IPS-NIHi7 (cell line): ENCODE measurements around the gene PRKCA.

Experiments used
- DNase-seq: peaks from one replicate; pipeline ENCODE4 v3.0.0; 2012; ENCODE audit warnings: mixed read lengths; ENCODE audit errors: extremely low spot score

The PRKCA gene

GRCh38 chr17:66803474-66803951 is 501.1 kb downstream of the PRKCA start:
- peak; percentile 66 for DNase-seq

GRCh38 chr17:66805567-66805966 is 503.2 kb downstream of the PRKCA start:
- no peak for DNase-seq

- no peak for DNase-seq
These were observed 504.8 kb downstream of the PRKCA start for GRCh38 chr17:66807182-66807581.

- no peak for DNase-seq
These were observed 507.0 kb downstream of the PRKCA start for GRCh38 chr17:66809408-66809807.

GRCh38 chr17:66810951-66811682 is 508.7 kb downstream of the PRKCA start:
- no peak for DNase-seq

GRCh38 chr17:66811683-66812054 is 509.3 kb downstream of the PRKCA start:
- DNase-seq = no peak

- no peak for DNase-seq
These were observed 510.2 kb downstream of the PRKCA start for GRCh38 chr17:66812571-66812970.

- DNase-seq = no peak
These were observed 510.9 kb downstream of the PRKCA start for GRCh38 chr17:66813296-66813695.

- DNase-seq = no peak
These were observed 511.6 kb downstream of the PRKCA start for GRCh38 chr17:66814026-66814425.

GRCh38 chr17:66814570-66814969 is 512.2 kb downstream of the PRKCA start:
- no peak for DNase-seq

GRCh38 chr17:66817750-66818149 is 515.3 kb downstream of the PRKCA start:
- no peak for DNase-seq

- DNase-seq = no peak
These were observed 517.1 kb downstream of the PRKCA start for GRCh38 chr17:66819466-66819865.

- DNase-seq = no peak
These were observed 519.6 kb downstream of the PRKCA start for GRCh38 chr17:66822009-66822408.

GRCh38 chr17:66826856-66827255 is 524.4 kb downstream of the PRKCA start:
- no peak for DNase-seq

GRCh38 chr17:66829386-66829864 is 527.0 kb downstream of the PRKCA start:
- DNase-seq = peak; percentile 85

GRCh38 chr17:66829883-66830282 is 527.5 kb downstream of the PRKCA start:
- DNase-seq = peak; percentile 48

GRCh38 chr17:66830451-66830850 is 528.0 kb downstream of the PRKCA start:
- DNase-seq = peak; percentile 37

GRCh38 chr17:66831383-66832210 is 529.2 kb downstream of the PRKCA start:
- no peak for DNase-seq

- DNase-seq = no peak
These were observed 530.8 kb downstream of the PRKCA start for GRCh38 chr17:66833201-66833600.

- DNase-seq = no peak
These were observed 532.1 kb downstream of the PRKCA start for GRCh38 chr17:66834426-66834918.

- DNase-seq = peak; percentile 95
These were observed 532.6 kb downstream of the PRKCA start, which contains the start of gene CACNG5 for GRCh38 chr17:66834919-66835454. Gene CACNG5 (plus strand): TSS chr17:66835117. CDS start chr17:66877333, 42,216 bp downstream.

GRCh38 chr17:66835476-66835875 is 533.1 kb downstream of the PRKCA start:
- no peak for DNase-seq
